DMS53 treated with DMSO at 0.1 percent for 48 hours (cell line): ENCODE results near the gene ADISSP.

Experiments used
- DNase-seq: peaks from one replicate; lab custom pipeline; 2025; ENCODE audit not compliant: unreplicated experiment; lab: John Stamatoyannopoulos, UW

The ADISSP gene

DNA sequence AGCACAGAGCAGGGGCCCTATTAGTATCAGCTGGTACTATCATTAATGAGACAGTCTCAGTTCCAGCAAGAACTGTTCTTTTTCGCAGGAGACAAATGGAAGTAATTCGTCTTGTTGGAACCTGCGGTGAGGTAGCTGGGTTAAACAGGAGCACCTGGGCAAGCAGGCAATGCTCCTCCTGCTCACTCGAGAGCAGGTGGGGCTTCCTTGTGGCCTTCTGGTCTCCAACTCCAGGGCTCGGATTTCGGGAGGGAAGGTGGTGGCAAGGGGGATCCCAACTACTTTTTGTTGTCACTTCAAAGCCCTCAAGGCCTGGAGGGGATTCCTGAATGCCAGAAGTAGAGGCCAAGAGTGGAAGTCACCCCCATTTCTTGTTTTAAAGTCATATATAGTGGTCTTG is 15.0 kb upstream of the ADISSP start:
- no peak for DNase-seq

DNA sequence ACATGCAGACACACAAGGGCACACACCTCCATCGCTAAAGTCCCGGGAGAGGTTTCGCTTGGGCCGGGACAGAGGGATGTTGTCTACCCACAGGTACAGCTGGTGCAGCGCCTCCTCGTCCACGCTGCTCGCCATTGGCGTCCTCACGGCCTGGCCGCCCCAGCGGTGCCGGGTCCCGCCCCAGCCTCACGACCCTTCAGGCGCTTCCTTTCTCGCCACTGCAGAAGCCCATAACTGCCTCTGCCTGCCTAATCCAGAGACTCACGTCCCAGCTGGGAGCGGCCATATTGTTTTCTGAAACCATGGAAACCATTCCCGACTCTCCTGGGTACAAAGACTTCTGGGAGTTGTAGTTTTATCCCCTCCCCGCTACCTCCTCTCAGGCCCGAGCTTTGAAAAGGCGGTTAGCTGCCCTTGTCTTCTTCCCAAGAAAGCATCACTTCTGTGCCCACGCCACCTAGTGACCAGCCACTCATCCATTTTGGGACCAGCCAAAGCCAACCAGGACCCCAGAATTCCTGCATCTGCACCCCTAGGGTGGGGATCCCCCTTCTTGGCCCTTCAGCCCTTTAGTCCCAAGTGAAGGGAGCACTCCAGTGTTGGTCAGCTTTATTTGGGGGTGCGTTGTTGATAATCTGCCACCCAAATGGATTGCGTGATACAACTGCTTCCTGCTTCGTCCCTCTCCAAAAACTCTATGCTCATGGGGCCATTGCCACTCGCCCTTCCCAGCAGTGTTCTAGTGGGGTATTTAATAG is 13.8 kb upstream of the ADISSP start, which contains the start of gene SPEF1:
Gene SPEF1, minus strand, starts transcription at position 296 of the 758 bp plus-strand sequence. Its CDS starts 161 bp downstream, at position 135.
- peak; percentile 94 for DNase-seq

DNA sequence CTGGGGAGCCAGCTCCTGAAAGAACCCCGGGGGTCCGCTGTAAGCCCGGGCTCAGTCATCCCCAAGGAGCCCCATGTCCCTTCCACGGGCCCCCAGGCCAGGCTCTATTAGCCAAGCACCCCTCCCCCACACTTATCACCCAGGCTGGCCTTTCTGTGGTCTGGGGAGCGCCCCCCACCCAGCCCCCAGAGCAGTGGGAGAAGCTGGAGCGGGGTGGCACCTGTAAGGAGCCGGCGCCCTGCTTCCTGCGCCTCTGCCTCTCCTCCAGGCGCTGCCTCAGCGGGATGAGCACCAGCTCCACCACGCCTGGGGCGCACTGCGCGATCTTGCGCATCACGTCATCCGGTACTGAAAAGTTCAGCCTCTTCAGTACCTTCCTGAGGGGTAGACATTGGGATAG is 11.4 kb upstream of the ADISSP start:
- no peak for DNase-seq

DNA sequence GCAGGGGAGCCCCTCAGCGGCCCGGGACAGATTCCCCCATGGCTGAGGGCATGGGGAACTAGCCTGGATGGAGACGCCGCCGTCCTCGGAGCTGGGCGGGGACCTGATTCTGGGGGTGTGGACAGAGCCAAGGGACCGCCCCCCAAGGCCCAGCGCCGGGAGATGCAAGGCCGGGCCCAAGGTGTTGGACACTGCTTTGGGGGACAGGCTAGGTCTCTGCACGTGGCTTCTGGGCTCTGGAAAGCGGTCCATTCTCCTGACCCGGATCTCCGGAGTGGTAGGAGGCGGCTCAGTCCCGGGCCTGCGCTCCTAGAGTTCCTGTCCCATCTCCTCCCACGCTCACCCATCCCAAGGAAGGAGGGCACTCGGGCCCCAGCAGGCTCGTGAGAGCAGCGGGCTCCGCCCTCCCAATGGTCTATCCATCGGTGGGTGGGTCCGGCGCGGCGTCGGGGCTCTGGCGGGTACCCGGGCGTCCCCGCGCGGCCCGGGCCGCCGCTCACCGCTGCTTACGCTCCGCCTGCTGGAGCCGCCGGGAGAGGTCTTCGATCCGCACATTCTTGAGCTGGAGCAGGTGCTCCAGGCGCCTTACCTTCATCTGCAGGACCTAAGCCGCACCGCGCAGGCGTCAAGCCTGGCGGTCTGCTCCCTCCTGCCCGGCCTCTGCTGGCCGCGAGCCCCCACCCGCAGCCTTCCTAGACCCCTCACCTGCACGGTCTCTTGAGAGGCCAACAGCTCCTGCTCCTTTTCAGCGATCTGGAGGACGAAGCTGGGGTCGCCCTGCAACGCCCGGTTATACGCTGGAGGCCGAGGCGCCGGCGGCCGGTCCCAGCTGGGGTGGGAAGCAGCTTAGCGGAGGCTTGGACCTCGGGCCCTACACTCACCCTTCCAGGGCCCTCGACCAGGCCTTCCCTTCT is 10.4 kb upstream of the ADISSP start:
- DNase-seq: peak; percentile 77

DNA sequence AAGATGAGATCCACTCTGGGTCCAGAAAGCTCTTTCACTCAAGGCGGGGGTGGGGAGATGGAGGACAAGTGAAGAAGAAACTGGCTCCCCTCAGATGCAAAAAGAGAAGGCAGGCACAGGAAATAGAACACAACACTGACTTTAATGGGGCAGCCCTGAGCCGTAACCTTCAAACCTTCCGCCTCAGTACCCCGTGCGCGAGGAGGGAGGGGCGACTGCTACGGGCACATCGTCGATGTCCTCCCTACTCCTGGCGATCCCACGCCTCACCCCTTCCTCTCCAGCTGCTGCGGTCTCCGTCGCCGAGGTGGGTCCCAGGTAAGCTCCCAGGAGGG is 9.8 kb upstream of the ADISSP start:
- no peak for DNase-seq

DNA sequence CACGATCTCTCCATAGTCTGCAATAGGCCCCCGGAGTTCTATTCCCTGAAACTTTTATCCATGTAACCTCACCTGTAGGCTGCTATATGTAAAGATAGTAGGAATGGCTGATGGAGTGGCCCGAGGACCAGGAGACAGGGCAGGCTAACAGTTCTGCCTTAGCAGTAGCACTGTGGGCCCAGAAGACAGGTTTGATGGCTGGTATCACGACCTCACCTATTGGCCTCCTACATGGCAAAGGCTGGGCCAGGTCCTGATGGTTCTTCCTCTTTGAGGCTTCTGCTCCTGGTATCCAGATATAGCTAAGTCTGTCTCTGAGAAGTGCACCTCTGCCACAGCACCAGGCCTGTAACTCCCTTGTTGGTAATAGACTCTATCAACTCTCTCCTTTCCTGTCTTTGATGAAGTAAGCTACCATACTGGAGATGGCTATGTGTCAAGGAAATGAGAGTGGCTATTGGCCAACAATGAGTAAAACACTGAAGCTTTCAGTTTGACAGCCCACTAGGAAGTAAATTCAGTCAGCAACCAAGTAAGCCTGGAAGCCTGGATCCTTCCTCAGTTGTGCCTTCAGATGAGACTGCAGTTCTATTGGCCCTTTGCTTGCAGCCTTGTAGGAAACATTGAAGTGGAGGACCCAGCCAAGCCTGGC is 8.0 kb upstream of the ADISSP start:
- DNase-seq: no peak

DNA sequence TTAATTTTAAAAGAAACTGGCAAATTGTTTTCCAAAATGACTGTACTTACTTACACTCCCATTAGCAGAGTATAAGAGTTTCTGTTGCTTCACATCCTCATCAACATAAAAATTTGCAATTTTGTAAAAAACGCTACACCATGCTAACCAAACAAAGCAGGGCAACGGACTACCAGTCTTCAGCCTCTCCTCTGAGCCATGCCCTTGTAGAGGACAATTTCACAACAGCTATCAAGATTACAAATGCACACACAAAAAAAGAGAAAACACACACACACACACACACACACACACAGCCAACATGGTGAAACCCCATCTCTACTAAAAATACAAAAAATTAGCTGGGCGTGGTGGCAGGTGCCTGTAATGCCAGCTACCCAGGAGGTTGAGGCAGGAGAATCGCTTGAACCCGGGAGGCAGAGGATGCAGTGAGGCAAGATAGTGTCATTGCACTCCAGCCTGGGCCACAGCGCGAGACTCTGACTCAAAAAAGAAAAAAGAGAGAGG is 4.1 kb upstream of the ADISSP start:
- DNase-seq: no peak

DNA sequence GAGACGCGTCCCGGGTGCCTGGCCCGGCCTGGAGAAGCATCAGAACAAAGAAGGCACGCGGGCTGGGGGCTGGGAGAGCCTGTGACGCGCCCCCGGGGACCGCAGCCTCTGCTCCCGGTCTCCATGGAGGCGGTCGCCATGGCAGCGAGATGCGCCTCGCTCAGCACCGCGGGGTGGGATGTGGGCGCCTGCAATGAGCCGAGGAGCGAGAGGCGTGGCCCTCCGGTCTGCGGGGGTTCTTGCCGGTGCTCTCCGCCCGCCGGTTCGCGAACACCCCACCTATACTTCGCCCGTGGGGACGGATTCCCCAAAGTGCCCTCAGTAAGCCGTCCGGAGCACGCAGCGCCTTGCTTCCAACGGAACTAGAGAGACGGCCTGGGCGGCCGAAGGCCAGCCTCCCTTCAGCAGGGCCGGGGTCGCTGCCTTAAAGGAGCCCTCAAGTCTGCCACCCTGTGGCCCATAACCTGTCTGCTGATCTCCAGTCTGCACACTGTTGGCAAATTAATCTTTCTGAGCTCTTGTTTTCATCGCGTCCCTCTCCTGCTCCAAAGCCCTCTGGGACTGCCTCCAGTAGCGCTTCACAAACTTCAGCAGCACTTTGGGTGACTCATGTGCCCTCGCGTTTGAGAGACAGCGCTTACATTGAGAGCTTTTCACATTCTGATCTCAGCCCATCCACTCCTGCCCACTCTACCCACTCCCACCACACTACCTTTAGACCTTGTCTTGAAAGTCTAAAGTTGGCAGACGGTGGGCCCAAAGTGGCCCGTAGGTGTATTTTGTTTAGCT is 983 bp upstream of the ADISSP start:
- peak; percentile 55 for DNase-seq

DNA sequence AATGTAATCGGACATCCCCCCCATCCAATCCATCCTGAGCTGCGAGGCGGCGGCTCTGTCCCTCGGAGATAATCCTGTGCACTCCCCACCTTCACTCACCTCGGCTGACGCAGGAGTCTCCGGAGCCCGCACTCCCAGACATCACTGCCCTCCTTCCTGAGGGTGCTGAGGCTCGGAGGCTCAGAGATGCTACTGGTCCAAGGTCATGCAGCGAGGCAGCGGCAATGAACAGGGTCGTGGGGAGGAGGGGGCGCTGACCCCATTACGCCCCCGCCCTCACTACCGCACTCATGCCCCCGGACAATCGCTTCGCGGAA is 485 bp downstream of the ADISSP start:
- DNase-seq: no peak

DNA sequence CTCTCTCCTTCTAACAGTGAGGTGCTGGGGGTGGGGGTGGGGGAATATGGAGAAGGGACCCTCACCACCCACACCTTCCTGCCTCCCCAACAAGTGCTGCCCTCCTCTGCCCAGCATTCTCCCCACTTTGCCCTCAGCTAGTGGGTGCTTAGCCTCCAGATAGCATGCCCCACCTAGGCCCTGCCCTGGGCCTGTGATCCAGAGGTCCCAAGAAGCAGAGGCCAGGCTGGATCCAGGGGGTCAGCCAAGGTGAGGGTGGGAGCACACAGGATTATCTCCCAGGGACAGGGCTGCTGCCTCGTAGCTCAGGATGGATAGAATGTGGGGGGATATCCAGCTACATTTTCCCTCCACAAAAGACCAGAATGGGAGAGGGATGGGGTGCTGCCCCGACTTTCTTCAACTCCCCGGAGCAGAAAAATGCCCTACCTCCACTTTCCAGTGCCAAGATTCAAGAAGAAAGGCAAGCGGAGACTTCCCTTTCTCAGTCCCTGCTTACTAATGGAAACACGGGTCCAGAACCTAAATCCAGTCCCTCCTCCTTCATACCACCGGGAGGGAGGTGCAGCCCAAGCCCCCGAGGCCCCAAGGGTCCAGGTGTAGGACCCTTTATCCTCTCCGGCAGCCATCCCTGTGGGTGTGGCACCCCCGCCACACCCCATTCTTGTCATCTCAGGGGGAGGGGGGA is 987 bp downstream of the ADISSP start:
- DNase-seq: no peak

DNA sequence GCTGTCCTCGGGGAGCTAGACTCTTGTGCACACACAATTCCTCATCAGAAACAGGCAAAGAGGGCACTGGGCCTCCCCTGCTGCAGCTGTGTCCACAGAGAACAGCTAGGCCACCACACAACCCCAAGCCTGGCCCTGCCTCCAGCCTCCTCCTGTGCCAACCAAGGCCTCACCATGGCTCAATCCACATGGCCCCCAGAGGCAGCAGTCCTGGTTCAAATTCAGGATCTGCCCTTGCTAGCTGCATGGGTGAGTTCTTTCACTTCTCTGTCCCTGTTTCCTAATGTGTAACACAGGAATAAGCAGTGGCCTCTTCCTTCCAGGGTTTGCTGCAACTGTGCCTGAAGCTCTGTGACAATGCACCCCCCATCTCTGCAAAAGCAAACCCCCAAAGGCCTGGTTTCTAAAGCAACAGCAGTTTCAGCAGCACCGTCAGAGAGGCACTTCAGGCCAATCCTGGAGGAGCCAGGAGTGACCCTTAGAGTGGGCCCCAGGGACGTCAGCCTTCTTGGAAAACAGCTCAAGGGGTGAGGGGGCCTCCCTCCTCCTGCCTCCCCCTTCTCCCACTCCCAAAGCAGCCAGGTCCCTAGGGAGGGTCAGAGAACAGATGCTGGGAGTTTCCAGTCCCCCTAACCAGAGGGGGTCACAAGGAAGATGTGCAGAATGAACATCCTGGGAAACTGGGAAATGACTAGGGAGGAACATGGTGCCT is 2.2 kb downstream of the ADISSP start:
- no peak for DNase-seq

DNA sequence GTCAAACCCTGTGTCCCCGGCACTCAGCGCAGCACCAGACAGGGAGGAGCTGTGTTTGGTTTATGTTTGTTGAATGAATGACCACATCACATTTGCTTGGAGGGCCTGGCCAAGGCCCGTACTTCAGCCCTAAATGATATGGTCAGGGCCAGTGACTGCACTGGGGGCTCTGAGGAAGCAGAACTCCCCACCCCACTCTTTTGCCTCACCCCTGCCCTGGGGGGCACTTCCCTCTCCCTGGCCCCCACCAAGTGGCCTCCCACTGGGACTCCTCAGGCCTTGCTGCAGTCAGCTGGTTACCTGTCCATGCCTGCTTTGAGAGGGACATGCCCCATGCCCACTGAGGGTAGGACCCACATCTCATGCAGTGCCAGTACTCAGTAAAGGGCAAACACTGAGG is 2.9 kb downstream of the ADISSP start:
- DNase-seq: no peak

DNA sequence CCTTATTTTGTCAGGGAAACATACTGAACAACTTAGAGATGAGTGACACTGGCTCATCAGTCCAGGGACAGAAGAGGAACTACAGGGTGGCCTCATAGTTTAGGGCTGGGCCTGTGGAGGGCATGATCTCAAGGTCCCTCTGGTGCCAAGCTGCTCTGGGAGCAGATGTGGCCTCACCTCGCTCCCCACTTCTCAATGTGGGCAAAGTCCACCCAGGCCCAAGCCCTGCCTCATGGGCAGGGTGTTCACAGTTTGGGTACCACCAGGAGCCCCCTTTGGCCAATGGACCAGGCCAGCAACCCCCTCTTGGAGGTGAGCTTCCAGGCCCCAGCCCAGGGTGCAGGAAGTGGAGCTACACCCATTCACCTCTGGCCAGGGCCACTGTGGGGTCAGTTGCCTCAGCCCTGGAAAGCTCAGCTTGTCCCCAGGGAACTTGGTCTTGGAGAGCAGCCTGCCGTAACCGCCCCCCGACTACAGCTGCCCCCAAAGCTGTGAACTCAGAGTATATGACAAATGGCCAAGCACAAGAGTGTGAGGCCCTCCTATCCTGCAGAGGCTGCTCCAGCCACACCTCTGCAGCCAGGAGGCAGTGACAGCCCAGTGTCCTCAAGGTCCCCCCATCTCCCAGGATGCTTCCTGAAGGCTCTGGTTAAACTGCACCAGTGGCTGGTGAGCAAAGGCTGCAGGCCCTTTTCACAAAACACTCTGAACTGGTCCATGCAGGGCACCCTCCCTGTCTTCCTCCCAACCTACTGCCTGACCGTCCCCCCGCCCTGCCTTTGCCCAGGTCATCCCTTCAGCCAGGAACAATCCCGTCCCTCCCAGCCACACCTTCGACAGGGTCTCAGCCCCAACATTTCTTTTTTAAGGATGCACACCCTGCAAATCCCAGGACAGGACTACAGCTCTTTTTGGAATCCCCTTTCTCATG is 3.6 kb downstream of the ADISSP start:
- DNase-seq: no peak

DNA sequence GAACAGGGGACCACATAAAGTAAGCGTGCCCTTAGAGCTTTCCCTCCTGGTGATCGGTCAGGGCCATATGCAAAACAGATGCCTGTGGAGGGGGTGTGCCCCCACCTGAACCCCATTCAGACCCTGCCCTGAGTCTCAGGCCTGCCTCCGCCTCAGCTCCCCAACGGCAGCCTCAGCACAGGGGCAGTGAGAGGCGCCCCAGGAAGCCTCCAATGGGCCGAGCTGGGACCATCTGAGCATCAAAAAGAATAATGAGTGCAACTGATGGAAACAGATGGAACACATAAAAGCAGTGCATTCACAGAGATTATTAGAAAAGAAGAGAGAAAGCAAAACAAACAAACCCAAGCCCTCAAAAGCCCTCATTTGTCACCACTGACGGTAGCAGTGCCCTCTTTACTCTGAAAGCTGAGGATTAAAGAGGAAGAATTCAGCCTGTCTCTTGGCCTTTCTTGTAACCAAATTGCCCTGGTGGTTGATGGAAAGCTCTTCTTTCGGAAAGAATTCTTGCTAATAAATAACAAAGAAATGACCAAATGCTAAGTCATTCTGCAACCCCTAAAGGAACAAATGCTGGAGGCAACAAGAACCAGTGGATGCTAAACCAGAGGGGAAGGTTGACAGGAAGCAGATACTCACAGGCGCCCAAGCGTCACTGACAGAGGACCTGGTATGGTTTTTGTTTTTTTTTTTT is 6.8 kb downstream of the ADISSP start:
- no peak for DNase-seq

DNA sequence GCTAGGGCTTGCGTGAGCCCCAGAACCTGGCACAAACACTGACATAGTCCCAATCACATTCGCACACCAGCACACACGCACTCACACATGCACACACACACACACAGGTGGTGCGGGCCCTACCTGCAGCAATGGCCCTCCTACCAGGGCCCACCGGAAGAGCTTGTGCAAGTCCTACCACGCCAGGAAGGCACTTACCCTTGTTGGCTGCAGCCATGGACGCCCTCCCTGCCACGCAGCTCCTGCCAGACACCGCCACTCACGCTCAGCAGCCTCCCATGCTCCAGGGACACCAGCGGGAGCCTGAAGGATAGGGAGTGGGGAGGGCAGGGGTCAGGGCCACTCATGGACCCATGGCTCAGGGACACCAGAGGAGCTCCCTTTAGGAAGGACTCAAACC is 7.7 kb downstream of the ADISSP start:
- DNase-seq: no peak

DNA sequence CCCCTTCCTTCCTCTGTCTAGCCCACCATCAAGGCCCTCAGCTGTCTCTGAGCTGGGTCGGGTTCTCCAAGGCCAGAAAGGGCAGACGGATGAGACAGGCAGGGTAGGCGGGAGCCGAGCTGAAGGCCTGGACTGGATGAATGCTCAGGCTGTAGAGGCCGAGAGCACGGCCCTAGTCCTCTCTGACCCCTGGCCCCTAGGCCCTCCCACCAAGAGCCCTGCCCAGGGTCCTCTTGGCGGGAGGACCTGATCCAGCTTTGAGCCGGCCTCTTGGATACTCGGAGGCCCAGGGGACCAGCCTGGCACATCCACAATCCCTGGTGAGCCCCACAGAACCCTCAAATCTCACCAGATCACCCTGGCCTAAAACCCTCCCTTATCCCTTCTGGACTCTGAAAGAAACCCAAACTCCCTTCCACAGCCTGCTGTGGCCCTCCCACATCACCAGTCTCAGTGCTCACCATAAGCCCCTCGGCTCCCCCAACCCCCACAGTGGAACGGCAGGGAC is 8.2 kb downstream of the ADISSP start:
- DNase-seq: no peak

DNA sequence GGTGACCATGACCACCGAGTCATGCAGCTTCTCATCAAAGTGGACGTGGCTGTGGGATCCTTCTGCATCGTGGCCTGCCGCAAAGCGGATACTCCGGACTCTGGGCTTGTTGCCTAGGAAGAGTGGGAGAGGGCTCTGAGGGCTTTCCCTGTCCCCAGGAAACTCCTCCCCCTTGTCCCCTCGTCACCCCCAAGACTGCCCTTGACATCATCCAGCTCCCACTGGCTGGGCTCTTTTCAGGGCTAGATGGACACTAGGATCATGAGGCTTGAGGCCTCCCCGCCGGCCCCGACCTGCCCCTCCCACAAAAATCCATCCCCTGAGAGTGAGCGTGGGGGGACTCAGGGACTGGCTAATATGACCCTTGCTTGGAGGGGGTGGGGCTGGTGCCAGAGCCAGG is 9.0 kb downstream of the ADISSP start:
- DNase-seq: no peak

DNA sequence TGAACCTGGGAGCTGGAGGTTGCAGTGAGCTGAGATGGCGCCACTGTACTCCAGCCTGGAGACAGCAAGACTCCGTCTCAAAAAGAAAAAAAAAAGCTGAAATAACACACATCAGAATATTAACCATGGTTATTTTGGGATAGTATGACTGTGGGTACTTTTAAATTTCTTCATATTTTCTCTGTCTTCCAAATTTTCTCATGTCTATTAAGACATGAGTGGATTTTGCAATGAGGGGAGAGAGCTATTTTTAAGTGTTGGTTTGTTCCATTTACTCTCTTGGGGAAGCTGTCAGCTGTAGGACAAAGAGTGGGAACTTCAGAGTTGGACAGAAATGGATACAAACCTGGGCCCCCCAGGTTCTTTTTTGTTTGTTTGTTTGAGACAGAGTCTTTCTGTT is 10.3 kb downstream of the ADISSP start:
- no peak for DNase-seq
